ENCODE measurements around the gene FILIP1L. TPM values are rescaled to one million over a fixed set of nuclear protein-coding genes. Genes with fewer than 3 reads are reported as not detected.

Gene FILIP1L
- total and polyA plus RNA-seq, 2 of the 4 experiments (the other 2 are of a cell fraction) = 11.5 to 19.9 TPM

GRCh38 chr3:100004931-100005330 lies 109.4 kb downstream of the FILIP1L start:
- dilution Hi-C loops (cut with HindIII; ENCODE audit: low sequenced_read_pairs, unreplicated experiment) (no loop called here), intact Hi-C loops (cut with micrococcal nuclease) (no loop called here), in situ Hi-C loops (cut with MboI; ENCODE audit: low sequenced_read_pairs) (no loop called here)
- peak overlapping the region; percentile 58; the same call in 1 of the 2 replicates for H2BK20ac ChIP-seq (ENCODE audit: low read depth, low read length)
- BruUV-seq (replicated peaks) = no TSS peak
- no peaks in the 10 kb centered on the region for H4K20me1 ChIP-seq (ENCODE audit: insufficient read depth, low read length)
- H3K4me3 ChIP-seq (ENCODE audit: insufficient read depth, low read depth, low read length) = no peak overlapping the region
- H3K18ac ChIP-seq (ENCODE audit: low read depth, low read length) = peak overlapping the region; percentile 63
- no peaks in the 10 kb centered on the region for H3K27me3 ChIP-seq (ENCODE audit: control insufficient read depth, insufficient read depth, low read length)
- no peak overlapping the region for H3K9ac ChIP-seq (ENCODE audit: low read depth, low read length)
- H3K36me3 ChIP-seq (ENCODE audit: control insufficient read depth, insufficient read depth, low read length) = no peaks in the 10 kb centered on the region
- H3K4me1 ChIP-seq (ENCODE audit: control insufficient read depth, insufficient read depth, low read length) = peaks cover 11% of the 10 kb centered on the region
- no peak for ATAC-seq (ENCODE audit: low read depth)
- H3K56ac ChIP-seq (ENCODE audit: extremely low read depth, insufficient read depth, low read length) = no peak overlapping the region
- H3K9me1 ChIP-seq (ENCODE audit: insufficient read depth, low read length) = peaks cover 13% of the 10 kb centered on the region; the same call in 1 of the 2 replicates
- H3K4ac ChIP-seq (ENCODE audit: low read depth, low read length) = peak overlapping the region; percentile 20; the same call in 1 of the 2 replicates
- no peak for DNase-seq
- H3K79me1 ChIP-seq (ENCODE audit: low read depth in 1 of 2, low read length in 2 of 2) = peaks cover 7 to 10% of the 10 kb centered on the region in 2 experiments; a peak in 3 of 4 replicates
- H2AFZ ChIP-seq (replicated peaks; ENCODE audit: low read length, poor library complexity) = no peak overlapping the region
- peak overlapping the region; percentile 28; the same call in 1 of the 2 replicates for H4K91ac ChIP-seq (ENCODE audit: insufficient read depth, low read depth, low read length)
- no peak overlapping the region for H2AK9ac ChIP-seq (replicated peaks; ENCODE audit: low read depth, low read length, poor library complexity)
- no peak overlapping the region for H4K8ac ChIP-seq (ENCODE audit: low read depth in 2 of 2, low read length in 2 of 2)
- no peak overlapping the region for H3K4me2 ChIP-seq (ENCODE audit: low read depth, low read length)
- WGBS, 2 experiments (ENCODE audit: extremely low coverage in 2 of 2, insufficient read length in 1 of 2) = no CpG with 5 or more reads among the region's 1 CpG
- no peak for TF ChIP-seq RAD21 (IDR thresholded peaks at IDR 0.05; ENCODE audit: low read length)
- TF ChIP-seq MAFK (IDR thresholded peaks at IDR 0.05; ENCODE audit: low read depth, low read length) = no peak
- no peak for TF ChIP-seq FOS (IDR thresholded peaks at IDR 0.05; ENCODE audit: low read depth, low read length)
- TF ChIP-seq MAZ (IDR thresholded peaks at IDR 0.05; ENCODE audit: borderline replicate concordance, low read depth, low read length) = no peak
- TF ChIP-seq SMC3 (IDR thresholded peaks at IDR 0.05; ENCODE audit: low read depth, low read length) = no peak
- no peak for TF ChIP-seq BHLHE40 (IDR thresholded peaks at IDR 0.05; ENCODE audit: low read depth, low read length)
- no peak for TF ChIP-seq MXI1 (IDR thresholded peaks at IDR 0.05; ENCODE audit: borderline replicate concordance, low read depth, low read length)
- TF ChIP-seq NFE2L2 (IDR thresholded peaks at IDR 0.05; ENCODE audit: low read depth, low read length) = no peak
- no peak for TF ChIP-seq RCOR1 (IDR thresholded peaks at IDR 0.05; ENCODE audit: insufficient replicate concordance, low read length)
- TF ChIP-seq POLR2A (IDR thresholded peaks at IDR 0.05; ENCODE audit: low read depth, low read length) = no peak
- TF ChIP-seq CTCF (conservative IDR thresholded peaks at IDR 0.05; ENCODE audit: low read depth, low read length) = no peak
- TF ChIP-seq RFX5 (IDR thresholded peaks at IDR 0.05; ENCODE audit: low read depth, low read length) = no peak
- no peak for TF ChIP-seq CEBPB (IDR thresholded peaks at IDR 0.05; ENCODE audit: low read depth, low read length)
- TF ChIP-seq, protein P1, sequence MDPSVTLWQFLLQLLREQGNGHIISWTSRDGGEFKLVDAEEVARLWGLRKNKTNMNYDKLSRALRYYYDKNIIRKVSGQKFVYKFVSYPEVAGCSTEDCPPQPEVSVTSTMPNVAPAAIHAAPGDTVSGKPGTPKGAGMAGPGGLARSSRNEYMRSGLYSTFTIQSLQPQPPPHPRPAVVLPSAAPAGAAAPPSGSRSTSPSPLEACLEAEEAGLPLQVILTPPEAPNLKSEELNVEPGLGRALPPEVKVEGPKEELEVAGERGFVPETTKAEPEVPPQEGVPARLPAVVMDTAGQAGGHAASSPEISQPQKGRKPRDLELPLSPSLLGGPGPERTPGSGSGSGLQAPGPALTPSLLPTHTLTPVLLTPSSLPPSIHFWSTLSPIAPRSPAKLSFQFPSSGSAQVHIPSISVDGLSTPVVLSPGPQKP (IDR thresholded peaks at IDR 0.05; ENCODE audit: borderline replicate concordance, low read depth, low read length) = no peak
- TF ChIP-seq USF2 (IDR thresholded peaks at IDR 0.05; ENCODE audit: low read depth, low read length) = no peak
- TF ChIP-seq CHD1 (IDR thresholded peaks at IDR 0.05; ENCODE audit: low read depth, low read length) = no peak
- peak overlapping the region; percentile 53 for H4K5ac ChIP-seq (ENCODE audit: low read depth, low read length)
- H3K14ac ChIP-seq (replicated peaks; ENCODE audit: low read depth, low read length) = no peak overlapping the region
- H2BK120ac ChIP-seq (ENCODE audit: low read depth, low read length) = peak overlapping the region; percentile 63; the same call in 1 of the 2 replicates
- H3K9me3 ChIP-seq (ENCODE audit: control insufficient read depth, insufficient read depth, low read length) = no peaks in the 10 kb centered on the region
- H2AK5ac ChIP-seq (ENCODE audit: low read depth, low read length) = peak overlapping the region; percentile 28
- no peak overlapping the region for H3K27ac ChIP-seq (ENCODE audit: insufficient read depth, low read length)
- 0 out of 2 replicates have a peak overlapping the region, but pooled peaks have one; percentile 8 for H3K23ac ChIP-seq (ENCODE audit: low read depth, low read length)
- CTCF ChIA-PET = no interaction called here
- POLR2A ChIA-PET (ENCODE audit: unreplicated experiment) = no interaction called here
- H2BK5ac ChIP-seq (ENCODE audit: low read depth, low read length, poor library complexity, severe bottlenecking) = no peak overlapping the region
- peak overlapping the region; percentile 62; the same call in 1 of the 3 replicates for H2BK15ac ChIP-seq (ENCODE audit: low read depth, low read length)

All from IMR-90 (cell line).